AG04450 (cell line): ENCODE measurements around the gene UTP11. TPM values are rescaled to one million over a fixed set of nuclear protein-coding genes. Genes with fewer than 3 reads are reported as not detected.
A peak's percentile ranks its signal among the peaks of the same experiment; 100 is the strongest.

Experiments
- CTCF ChIA-PET: fragments of 300-600, 350-600 bp; formaldehyde crosslinking; extraction: SDS; loops from one replicate; lab custom pipeline; 2022; ENCODE audit warnings: antibody characterized with exemption, inconsistent platforms; lab: Charles Lee
- POLR2A ChIA-PET: fragments of 350-600 bp; formaldehyde crosslinking; extraction: SDS; loops from one replicate; lab custom pipeline; 2021; ENCODE audit warnings: antibody characterized with exemption, inconsistent platforms; lab: Yijun Ruan, JAX
- DNase-seq: peaks from one replicate; pipeline ENCODE4 v3.0.0-alpha.2; 2011; ENCODE audit warnings: low read depth, low spot score
- H3K27ac ChIP-seq: one replicate; pipeline ENCODE4 v1.5.1; 2012; ENCODE audit warnings: low read depth, low read length, control low read depth
- H3K27me3 ChIP-seq: one replicate; pipeline ENCODE4 v1.6.0; 2012; ENCODE audit warnings: low read length; ENCODE audit not compliant: control insufficient read depth, insufficient read depth
- H3K4me3 ChIP-seq: 2 replicates; pipeline ENCODE4 v1.5.1; 2011; ENCODE audit warnings: mild to moderate bottlenecking, low read depth, low read length, control low read depth
- H3K9me3 ChIP-seq: 2 replicates; pipeline ENCODE4 v1.5.1; 2012; ENCODE audit warnings: low read length; ENCODE audit not compliant: control insufficient read depth, insufficient read depth
- polyA plus RNA-seq: library from polyadenylated mRNA; depleted of rRNA; stranded (reverse); fragments of >200 nt; gene quantifications from 2 replicates; pipeline ENCODE4 v1.2.3, GENCODE V29; 2011
- TF ChIP-seq, protein P1 (sequence below): IDR thresholded peaks from 2 replicates; pipeline ENCODE4 v1.5.1; 2011; ENCODE audit warnings: low read depth, low read length, control low read depth, inconsistent platforms

UTP11 gene
- polyA plus RNA-seq, 1 experiment, result 43.8 TPM

- Histone ChIP-seq H3K9me3 (peaks cover 4% of the 10 kb centered on the region; the same call in 1 of the 2 replicates), H3K4me3 (no peak overlapping the region), H3K27me3 (no peaks in the 10 kb centered on the region), H3K27ac (no peak overlapping the region)
- TF ChIP-seq, protein P1, sequence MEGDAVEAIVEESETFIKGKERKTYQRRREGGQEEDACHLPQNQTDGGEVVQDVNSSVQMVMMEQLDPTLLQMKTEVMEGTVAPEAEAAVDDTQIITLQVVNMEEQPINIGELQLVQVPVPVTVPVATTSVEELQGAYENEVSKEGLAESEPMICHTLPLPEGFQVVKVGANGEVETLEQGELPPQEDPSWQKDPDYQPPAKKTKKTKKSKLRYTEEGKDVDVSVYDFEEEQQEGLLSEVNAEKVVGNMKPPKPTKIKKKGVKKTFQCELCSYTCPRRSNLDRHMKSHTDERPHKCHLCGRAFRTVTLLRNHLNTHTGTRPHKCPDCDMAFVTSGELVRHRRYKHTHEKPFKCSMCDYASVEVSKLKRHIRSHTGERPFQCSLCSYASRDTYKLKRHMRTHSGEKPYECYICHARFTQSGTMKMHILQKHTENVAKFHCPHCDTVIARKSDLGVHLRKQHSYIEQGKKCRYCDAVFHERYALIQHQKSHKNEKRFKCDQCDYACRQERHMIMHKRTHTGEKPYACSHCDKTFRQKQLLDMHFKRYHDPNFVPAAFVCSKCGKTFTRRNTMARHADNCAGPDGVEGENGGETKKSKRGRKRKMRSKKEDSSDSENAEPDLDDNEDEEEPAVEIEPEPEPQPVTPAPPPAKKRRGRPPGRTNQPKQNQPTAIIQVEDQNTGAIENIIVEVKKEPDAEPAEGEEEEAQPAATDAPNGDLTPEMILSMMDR, result no peak
- CTCF ChIA-PET, result interaction anchor here (0.6 to 18.7 kb wide), 3 partner anchors 23 to 831 kb away, joined by 3 to 179 read pairs (median 3); partner anchors contain the start of gene SF3A3
- POLR2A ChIA-PET, result interaction anchor here (0.6 to 1.0 kb wide), 3 partner anchors 13 to 65 kb away, joined by 3 to 4 read pairs (median 3); no protein-coding TSS in a partner anchor
- no peak for DNase-seq
Observed at GRCh38 chr1:38014724-38015424, 2.3 kb downstream of the UTP11 start.

DNA sequence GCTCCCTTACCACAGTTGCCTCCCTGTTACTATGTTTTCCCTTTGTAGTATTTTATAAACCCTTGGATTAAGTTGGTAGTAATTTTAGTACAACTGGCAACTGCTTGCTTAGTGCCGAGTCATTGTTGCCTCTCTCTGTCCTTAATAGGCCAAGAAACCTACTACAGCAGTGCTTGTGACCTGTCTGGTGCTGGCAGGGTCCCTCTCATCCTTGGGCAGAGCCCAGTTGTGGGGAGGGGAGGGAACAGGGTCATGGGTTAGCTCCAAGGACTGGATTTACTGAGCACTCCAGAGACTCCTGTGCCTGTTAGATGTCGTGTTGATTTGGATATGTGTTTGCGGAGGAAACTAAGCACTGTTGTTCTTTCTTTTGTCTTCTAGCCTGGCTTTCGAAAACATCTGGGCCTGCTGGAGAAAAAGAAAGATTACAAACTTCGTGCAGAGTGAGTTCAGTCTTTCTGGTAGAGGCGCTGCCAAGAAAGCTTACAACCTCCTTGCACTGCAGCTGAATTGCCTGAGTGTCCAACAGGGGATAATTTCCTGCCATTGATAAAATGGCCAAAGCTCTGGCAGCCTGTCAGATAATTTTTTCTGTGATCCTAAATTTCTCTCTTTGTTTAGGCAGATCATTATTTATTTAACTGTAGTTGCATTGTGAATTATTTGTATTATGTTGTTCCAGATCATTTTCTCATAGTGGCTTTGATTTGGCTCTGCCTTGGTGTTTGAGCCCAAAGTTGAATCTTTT, 3.6 kb downstream of the UTP11 start:
- no peaks in the 10 kb centered on the region for H3K27me3 ChIP-seq
- H3K9me3 ChIP-seq, result peaks cover 4% of the 10 kb centered on the region; the same call in 1 of the 2 replicates
- H3K4me3 ChIP-seq, result 0 out of 2 replicates have a peak overlapping the region, but pooled peaks have one; percentile 5
- ChIA-PET CTCF (interaction anchor here (18.7 kb wide), 1 partner anchor 24 kb away, joined by 179 read pairs; the partner anchor contains the start of gene SF3A3), POLR2A (interaction anchor here (1.0 kb wide), 1 partner anchor 16 kb away, joined by 3 read pairs; no protein-coding TSS in a partner anchor)
- peak overlapping the region; percentile 83 for H3K27ac ChIP-seq
- DNase-seq, result no peak
- TF ChIP-seq, protein P1, result no peak

GRCh38 chr1:38018864-38019343, 6.4 kb downstream of the UTP11 start:
- Histone ChIP-seq H3K27me3 (no peaks in the 10 kb centered on the region), H3K4me3 (no peak overlapping the region), H3K9me3 (no peaks in the 10 kb centered on the region), H3K27ac (no peak overlapping the region)
- no peak for DNase-seq
- TF ChIP-seq, protein P1, result peak; percentile 73
- ChIA-PET POLR2A (interaction anchor here (0.5 to 1.4 kb wide), 3 partner anchors 11 to 26 kb away, joined by 3 to 5 read pairs (median 3); no protein-coding TSS in a partner anchor), CTCF (interaction anchor here (0.6 to 18.7 kb wide), 15 partner anchors 9 to 816 kb away, joined by 3 to 179 read pairs (median 3); partner anchors contain the start of gene SF3A3)

GRCh38 chr1:38020396-38020795, 7.9 kb downstream of the UTP11 start:
- TF ChIP-seq, protein P1, result no peak
- Histone ChIP-seq H3K4me3 (no peak overlapping the region), H3K9me3 (no peaks in the 10 kb centered on the region), H3K27ac (no peak overlapping the region), H3K27me3 (no peaks in the 10 kb centered on the region)
- CTCF ChIA-PET, result interaction anchor here (0.9 to 18.7 kb wide), 4 partner anchors 8 to 49 kb away, joined by 3 to 179 read pairs (median 21); partner anchors contain the start of gene SF3A3
- DNase-seq, result no peak
- POLR2A ChIA-PET, result interaction anchor here (0.6 to 1.4 kb wide), 6 partner anchors 9 to 1535 kb away, joined by 3 to 7 read pairs (median 4); partner anchors contain the start of gene MYCBP
